ENCODE data around the gene SLC29A2.

The SLC29A2 gene

GRCh38 chr11:66317723-66318599 lies 53.6 kb downstream of the SLC29A2 start:
- no peak for DNase-seq (ENCODE audit: low spot score)

DNA sequence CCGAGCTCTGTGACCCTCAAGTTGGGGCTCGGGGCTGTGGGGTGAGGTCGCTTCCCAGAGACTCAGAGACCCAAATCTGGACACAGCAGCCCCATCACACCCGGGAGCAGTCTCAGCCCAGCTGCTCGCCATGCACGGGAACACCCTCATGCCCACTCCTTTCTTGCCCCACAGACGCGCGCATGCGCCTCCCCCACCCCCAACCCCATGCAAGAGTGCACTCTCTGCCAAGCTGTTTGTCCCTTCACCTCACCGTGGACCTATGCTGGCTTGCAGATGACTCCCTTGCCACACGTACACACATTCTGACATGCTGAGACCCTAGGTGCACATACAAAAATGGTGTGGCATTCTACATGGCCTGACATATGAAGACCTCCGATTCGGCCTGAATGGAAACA lies 54.2 kb downstream of the SLC29A2 start:
- no peak for DNase-seq (ENCODE audit: low spot score)

GRCh38 chr11:66316849-66317251 lies 54.7 kb downstream of the SLC29A2 start, which contains the start of gene CD248:
TSS of gene CD248 (minus strand) at chr11:66317044. CDS start at chr11:66317027, 17 bp downstream.
- DNase-seq (ENCODE audit: low spot score) = no peak

- no peak for DNase-seq (ENCODE audit: low spot score)
Observed at GRCh38 chr11:66315921-66316811, 55.4 kb downstream of the SLC29A2 start.

- no peak for DNase-seq (ENCODE audit: low spot score)
Observed at GRCh38 chr11:66315498-66315885, 56.1 kb downstream of the SLC29A2 start.

GRCh38 chr11:66314561-66315497 lies 56.7 kb downstream of the SLC29A2 start:
- DNase-seq (ENCODE audit: low spot score) = no peak

DNA sequence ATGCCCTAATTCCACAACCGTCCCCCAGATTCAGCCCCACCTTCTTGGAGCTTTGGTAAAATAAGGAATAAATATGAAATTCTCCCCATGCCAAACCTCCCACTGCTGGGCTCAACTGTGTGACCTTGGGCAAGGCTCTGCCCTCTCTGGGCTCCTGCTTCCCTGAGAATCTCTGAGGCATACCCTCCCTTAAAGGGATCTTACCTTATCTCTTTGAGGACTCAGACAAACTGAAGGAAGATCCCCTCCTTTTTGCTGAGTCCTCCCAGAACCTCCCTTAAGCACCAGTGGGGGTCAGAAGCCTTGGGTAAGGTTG lies 57.4 kb downstream of the SLC29A2 start:
- no peak for DNase-seq (ENCODE audit: low spot score)

- no peak for DNase-seq (ENCODE audit: low spot score)
Observed at GRCh38 chr11:66313321-66314185, 58.0 kb downstream of the SLC29A2 start.

DNA sequence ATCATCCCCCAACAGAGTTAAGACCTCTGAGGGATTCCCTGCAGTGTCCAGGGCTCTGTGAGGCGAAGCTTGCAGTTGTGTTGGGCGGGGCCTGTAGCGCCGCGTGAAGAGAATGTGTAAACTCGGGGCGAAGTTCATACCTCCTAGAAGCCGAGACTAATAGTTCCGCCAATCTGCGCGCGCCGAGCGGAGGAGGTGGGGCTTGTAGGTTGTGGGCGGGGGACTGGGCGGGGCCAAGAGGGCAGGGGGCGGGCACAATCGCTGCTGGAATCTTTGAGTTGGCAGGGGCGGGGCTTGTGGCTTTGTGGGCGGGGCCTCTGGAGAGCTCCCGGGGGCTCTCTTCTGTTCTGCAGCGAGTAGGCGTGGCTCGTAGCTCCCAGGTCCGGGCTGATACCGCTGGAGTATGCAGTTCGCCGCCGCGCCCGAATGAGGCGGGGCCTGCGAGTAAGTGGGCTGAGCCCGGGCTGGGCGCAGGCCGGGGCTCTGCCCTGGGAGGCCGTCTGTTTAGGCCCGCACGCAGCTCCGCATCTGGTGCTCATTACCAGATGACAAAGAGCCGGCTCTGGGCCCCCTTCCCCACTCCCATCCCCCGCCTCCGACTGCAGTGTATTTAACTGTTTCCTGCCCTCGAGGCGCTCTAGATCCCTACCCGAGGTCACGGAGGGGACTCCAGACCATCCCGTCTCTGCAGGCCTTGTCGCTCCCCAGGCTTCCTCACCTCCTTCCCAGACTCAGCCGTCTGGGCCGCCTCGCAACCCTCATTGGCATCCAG lies 58.8 kb downstream of the SLC29A2 start:
- DNase-seq (ENCODE audit: low spot score) = peak; percentile 96

Measured in activated CD4-positive, alpha-beta T cell treated with anti-CD3 and anti-CD28 coated beads, Interleukin-2, Interleukin-4, amounts not matched to agents 100 ng/mL and 50 ng/mL, durations not matched to agents 16 hours and 8 hours (primary cell).